Activated CD4-positive, alpha-beta memory T cell treated with anti-CD3 and anti-CD28 coated beads for 36 hours (primary cell): ENCODE measurements around the gene C5orf63. TPM values are rescaled to one million over a fixed set of nuclear protein-coding genes. Genes with fewer than 3 reads are reported as not detected.

Experiments used
- CTCF ChIA-PET: fragments of 350-600 bp; sonication (Branson Sonifier 250); formaldehyde crosslinking; loops from one replicate; lab custom pipeline; 2021; ENCODE audit warnings: antibody characterized with exemption, inconsistent platforms; lab: Charles Lee
- POLR2A ChIA-PET: fragments of 350-600 bp; sonication (Branson Sonifier 250); formaldehyde crosslinking; loops from one replicate; lab custom pipeline; 2021; ENCODE audit warnings: antibody characterized with exemption; lab: Charles Lee
- DNase-seq: peaks from one replicate; pipeline ENCODE4 v3.0.0-alpha.2; 2020
- H3K27ac Mint-ChIP-seq: one replicate; pipeline ENCODE4 v1.8.0; 2021; ENCODE audit warnings: mixed read lengths
- H3K27me3 Mint-ChIP-seq: one replicate; pipeline ENCODE4 v1.8.0; 2021; ENCODE audit warnings: mixed read lengths
- H3K36me3 Mint-ChIP-seq: one replicate; pipeline ENCODE4 v1.8.0; 2021; ENCODE audit warnings: mixed read lengths
- H3K4me1 Mint-ChIP-seq: one replicate; pipeline ENCODE4 v1.8.0; 2021; ENCODE audit warnings: low read depth, mixed read lengths
- H3K4me3 Mint-ChIP-seq: one replicate; pipeline ENCODE4 v1.8.0; 2021; ENCODE audit warnings: mild to moderate bottlenecking, mixed read lengths
- H3K9me3 Mint-ChIP-seq: one replicate; pipeline ENCODE4 v1.8.0; 2021; ENCODE audit warnings: mixed read lengths
- intact Hi-C: fragments of 100-400 bp; cut with micrococcal nuclease; formaldehyde crosslinking; loops from one replicate; pipeline ENCODE4 v1.15.1; 2023
- total RNA-seq, 2 experiments: library from RNA; stranded (reverse); gene quantifications; one replicate each; pipeline ENCODE4 v1.2.3, GENCODE V29; 2021

C5orf63 gene
- total RNA-seq, 2 experiments from 2014 or later, result 9.4 to 9.7 TPM

GRCh38 chr5:127001621-127002296 is 71.5 kb downstream of the C5orf63 start:
- H3K4me1 Mint-ChIP-seq, result no peaks in the 10 kb centered on the region
- DNase-seq, result no peak
- CTCF ChIA-PET, result interaction anchor here (0.6 to 0.7 kb wide), 2 partner anchors 31 to 304 kb away, joined by 3 read pairs; no protein-coding TSS in a partner anchor

More at GRCh38 chr5:127001621-127002296, 71.5 kb downstream of the C5orf63 start:
- Mint-ChIP-seq H3K27ac (no peak overlapping the region), H3K9me3 (no peaks in the 10 kb centered on the region), H3K27me3 (peaks cover 2% of the 10 kb centered on the region), H3K4me3 (no peak overlapping the region), H3K36me3 (no peaks in the 10 kb centered on the region)
- POLR2A ChIA-PET, result no interaction called here
- intact Hi-C loops, result no loop called here

Other genes starting within 250 kb of the C5orf63 start
- 1 to 10 TPM; 4.0 to 4.4 TPM for gene MARCHF3, start 42.9 kb downstream of the C5orf63 start, total RNA-seq
- not detected for gene MEGF10, start 217.3 kb upstream of the C5orf63 start, total RNA-seq